SH-SY5Y (cell line): ENCODE measurements around the gene CFAP20DC.

ENCODE experiments used
- GATA2 ChIP-seq: IDR thresholded peaks from 2 replicates; pipeline ENCODE4 v1.6.1; 2011; ENCODE audit warnings: mild to moderate bottlenecking, low read depth, low read length
- GATA3 ChIP-seq: IDR thresholded peaks from 2 replicates; pipeline ENCODE4 v1.6.1; 2011; ENCODE audit warnings: low read depth, mild to moderate bottlenecking, low read length, moderate library complexity

- no peak for TF ChIP-seq GATA2
- TF ChIP-seq GATA3, result no peak
Measured at GRCh38 chr3:58698246-58698645, 351.6 kb downstream of the CFAP20DC start.
